ENCODE measurements around the gene TNNI2.
"Not testable (repeated sequence)": the region's sequence is repeated elsewhere in the genome, so short reads cannot be mapped to it uniquely, and the experiment has no call there.

The TNNI2 gene

DNA sequence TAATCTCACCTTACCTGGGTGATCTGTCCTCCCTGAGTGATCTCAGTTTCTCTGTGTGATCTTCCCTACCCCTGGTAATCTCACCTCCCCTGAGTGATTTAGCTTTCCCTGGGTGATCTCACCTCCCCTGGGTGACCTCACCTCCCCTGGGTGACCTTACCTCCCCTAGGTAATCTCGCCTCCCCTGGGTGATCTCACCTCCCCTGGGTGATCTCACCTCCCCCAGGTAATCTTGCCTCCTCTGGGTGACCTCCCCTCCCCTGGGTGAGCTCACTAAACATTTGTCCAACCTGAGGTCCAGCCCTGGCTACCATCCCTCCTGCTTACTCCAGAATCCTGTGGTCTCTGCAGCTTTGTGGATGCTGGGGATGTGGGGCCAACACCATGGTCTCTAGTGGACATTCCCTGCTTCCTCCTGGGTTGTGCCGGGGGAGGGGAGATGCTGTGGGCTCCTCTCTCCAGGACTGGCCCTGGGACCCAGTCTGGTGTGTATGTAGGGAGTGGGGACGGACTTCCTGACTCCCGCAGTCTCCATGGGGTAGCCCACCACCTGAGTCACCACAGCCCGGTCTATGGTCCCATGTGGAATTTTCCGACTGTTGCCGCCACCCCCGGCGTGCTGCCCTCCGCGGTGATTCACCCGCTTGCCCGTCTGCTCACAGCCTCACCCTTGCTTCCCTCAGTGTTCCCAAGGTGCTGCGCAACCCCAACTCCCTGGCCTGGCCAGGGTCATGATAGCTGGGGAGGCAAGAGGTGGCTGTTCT is 24.0 kb downstream of the TNNI2 start:
- no peak for DNase-seq

DNA sequence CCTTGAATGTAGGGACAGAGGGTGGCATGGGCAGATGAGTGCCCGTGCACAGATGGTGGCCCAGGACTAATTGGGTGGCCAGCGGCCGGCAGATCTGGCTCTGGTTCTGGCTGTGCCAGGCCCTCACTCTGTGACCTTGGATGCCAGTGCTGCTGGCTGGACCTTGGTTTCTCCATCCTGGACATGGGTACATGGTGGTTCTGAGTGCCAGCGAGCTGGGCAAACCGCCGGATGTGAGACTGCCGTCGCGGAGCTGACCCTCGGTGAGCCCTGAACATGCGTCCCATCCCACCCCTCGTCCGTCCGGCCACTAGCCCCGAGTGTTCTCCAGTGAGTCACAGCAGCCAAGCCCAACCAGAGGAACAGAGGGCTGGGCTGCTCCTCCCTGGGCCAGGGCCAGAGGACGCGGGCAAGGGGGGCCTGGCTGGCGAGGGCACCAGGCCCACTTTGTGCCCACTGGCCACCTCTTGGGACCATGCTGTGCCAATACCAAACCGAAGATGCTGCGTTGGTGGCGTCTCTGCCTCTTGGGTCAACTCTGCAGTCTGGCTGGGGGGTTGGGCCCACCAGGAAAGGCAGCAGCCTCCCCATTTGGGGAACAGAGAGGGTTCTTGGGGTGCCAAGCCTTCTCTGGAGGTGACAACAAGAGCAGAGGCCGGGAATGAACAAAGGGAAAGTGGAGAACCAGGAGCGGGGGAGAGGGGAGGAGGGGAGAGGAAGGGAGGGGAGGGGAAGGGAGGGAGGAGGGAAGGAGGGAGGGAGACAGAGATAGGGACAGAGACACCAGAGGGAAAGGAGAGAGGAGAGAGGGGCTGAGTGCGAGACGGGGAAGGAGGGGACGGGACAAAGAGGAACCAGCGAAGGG is 24.8 kb downstream of the TNNI2 start:
- no peak for DNase-seq

DNA sequence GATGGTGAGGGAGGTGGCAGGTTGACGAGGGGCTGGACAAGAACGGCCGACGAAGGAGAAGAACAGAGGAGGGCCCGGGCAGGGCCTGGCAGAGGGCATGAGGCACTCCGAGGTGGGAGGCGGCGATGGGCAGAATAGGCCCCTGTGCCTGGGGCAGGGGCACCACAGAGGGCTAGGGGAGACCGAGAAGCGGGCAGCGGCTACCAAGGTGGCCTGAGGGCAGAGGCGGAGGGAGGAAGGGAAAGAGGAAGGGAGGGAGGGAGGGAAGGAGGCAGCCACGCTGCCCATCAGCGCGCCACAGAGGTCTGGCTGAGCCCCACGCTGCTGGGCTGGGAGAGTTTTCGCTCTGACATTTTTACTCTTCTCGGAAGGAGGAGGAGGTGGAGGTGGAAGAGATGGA is 25.4 kb downstream of the TNNI2 start:
- DNase-seq, result no peak

DNA sequence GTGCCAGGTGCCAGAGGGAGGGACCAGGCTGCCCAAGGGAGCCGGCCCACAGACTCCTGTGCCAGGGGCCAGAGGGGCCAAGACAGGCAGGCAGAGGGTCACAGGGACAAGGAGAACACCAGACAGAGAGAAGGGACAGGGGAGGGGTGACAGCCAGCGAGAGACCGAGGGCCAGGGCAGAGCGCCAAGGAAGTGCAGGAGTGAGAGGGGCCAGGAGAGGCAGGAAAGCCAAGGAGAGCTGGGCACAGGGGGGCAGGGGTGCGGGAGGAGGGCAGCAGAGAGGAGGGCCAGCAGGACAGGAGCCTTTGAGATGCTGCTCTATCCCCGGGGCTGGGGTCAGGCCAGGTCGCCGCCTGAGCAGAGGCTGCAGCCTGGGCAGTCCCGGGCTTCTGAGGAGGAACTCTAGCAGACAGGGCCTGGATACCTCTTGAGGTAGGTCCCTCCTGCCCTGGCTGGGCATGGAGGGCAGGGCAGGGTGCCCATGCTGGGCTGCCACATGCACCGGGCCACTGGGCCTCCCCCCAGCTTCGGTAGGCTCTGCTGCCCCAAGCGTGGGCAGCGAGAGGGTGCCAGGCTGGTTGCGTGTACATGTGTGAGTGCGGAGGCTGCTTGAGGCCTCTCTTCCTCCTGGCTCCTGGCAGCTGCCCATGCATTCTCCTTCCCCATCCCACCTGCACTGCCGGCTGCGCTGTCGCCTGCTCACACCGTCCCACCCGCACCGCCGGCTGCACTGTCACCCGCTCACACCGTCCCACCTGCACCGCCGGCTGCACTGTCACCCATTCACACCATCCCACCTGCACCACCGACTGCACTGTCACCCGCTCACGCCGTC is 26.3 kb downstream of the TNNI2 start:
- no peak for DNase-seq

DNA sequence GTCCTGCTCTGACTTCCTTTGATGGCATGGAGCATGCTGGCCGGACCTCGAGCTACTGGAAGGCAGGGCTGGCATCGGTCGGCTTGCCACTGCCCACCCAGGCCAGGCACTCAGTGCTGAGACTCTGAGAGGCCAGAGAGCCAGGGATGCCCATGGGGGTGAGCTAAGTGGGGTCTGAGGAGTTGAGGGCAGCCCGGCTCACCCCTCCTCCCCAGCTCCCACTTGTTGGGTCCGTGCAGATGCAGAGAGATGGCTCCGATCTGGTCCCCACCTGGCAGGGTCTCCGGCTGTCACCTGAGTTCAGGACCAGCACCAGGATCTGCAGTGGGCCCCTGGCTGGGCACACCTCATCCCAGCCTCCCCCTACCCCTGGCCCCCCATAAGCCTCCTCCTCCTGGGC is 27.4 kb downstream of the TNNI2 start:
- DNase-seq, result no peak

DNA sequence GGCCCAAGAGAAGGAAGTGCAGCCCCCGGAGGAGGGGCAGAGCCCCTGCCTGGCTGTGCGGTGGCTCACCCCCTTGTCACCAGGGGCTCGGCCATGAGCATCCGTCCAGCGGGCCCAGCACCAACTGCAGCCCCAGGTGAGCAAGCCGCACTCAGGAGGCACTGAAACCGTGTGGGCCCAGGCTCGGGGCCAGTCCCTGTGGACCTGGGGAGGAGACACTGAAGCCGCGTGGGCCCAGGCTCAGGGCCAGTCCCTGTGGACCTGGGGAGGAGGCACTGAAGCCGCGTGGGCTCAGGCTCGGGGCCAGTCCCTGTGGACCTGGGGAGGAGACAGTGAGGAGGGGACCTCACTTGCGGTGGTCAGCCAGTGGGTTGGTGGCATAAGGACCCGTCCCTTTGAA is 28.0 kb downstream of the TNNI2 start:
- DNase-seq, result no peak

DNA sequence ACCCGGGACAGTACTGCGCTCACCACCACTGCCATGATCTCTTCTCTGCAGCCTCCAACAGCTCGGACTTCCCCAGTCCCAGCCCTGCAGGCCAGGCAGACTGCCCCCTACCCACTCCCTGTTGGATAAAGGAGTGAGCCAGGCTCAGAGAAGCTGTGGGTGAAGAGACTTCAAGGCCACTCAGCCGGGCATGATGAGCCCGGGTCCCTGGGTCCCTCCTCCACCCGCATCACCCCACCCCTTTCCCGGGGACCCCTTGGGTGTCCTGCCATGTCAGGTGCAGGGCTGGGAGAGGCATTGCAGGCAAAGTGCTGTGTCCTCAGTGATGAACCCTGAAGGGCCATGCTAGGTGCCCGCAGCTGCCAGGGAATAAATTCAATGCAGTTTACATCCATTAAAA is 28.6 kb downstream of the TNNI2 start:
- DNase-seq, result no peak

DNA sequence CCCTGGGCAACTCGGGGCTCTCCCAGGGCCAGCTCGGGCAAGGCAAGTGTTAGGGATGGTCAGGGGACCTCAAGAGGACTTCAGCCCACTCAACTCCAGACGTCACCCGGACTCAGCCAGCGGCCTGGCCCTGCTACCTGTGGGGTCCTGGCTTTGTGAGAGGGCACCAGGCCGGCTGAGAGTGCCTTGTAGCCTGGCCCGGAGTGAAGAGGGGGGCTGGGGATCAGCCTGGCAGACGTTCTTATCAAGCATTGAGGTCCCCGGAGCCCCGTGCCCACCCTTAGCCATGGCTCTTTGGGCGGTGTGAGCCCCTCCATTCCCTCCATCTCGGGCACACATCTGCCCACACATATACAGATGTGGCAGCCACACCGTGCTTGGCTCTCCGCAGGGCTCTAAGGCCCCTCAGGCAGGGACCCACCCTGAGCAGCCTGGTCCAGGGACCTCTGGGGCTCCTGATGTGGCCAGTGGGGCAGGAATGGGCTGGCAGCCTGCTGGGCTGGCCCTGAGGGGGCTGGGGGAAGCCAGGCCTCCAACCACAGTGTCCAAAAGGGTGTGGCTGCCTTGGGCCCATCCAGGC is 29.4 kb downstream of the TNNI2 start:
- no peak for DNase-seq

DNA sequence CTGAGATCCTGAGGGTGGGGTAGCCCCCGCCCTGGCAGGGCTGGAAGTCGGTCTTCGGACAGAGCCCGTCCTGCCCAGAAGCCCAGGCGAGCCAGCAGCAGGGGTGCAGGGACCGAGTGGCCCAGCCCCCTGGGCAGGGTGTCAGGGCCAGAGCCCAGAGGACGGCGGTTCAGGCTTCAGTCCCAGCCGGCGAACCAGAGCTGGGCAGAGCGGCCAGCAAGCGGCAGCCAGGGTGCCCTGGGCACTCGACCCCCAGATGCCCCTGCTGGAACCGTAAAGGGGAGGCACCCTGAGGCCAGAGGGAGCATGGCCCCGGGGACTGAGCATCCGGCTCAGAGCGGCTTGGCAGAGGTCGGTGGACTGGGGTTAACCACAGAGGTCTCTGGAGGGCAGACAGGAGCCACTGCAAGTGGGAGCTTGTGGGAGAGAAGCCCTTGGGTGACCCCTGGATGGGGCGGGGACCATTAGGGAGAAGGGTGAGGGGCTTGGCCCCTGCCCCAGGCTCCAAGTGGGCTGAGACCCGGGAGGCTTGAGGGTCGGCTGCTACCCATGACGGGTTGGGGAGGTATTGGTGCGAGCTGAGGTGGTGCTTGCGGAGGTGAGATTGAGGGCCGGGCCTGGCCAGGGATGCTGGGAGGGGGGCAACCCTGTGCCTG is 30.0 kb downstream of the TNNI2 start:
- no peak for DNase-seq

DNA sequence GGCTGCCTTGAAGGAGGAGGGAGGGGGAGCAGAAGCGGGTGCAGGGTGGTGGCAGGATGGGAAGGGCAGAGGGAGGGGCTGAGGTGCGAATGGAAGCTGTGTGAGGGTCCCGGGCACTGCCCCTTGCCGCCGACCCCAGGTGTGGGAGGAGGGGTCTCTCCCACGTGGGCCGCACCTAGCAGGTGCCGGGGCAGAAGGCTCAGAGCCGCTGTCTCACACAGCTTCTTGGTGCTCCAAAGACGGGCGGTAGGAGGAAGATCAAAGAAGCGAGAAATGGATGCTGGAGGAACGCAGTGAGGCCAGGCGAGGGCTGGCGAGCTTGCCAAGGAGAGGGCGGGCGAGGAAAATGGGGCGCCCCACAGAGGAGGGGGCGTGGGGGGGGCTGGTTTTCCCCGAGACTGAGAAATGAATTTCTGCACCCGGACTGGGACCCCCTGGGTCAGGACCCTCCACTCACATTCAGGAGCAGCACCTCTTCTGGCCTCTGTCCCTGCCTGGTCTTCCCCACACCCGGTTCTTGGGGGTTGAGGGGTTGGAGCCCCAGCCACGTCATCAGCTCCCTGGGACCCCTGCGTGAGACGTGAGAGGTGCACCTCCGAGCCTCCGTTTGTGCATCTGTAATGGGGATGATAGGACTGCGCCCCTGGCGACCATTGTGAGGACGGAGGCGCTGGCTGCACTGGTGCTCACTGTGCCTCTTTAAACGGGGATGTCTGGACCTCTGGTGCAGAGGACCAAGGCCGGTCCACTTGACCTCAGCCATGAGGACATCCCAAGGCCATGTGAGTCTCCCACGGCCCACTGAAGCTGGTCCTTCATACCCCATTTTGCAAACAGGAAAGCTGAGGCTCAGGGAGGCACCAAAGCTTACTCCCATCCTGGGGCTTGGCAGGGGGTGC is 30.9 kb downstream of the TNNI2 start:
- DNase-seq, result no peak

DNA sequence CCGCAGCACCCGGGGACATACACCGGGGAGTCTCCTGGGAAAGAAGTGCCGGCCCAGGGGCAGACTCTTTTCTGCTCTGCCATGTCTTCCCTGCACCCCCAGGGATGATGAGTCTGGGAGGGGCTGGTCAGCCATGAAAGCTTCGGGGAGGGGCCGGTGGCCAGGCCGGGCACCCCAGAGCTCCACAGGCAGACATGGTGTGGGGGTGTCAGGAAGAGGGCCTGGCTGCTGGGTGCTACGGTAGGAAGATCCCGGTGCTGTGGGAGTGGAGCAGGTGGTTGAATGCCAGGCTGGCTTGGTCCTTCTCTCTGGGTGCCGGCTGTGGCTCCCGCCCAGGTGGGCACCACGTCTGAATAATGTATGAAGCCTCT is 31.5 kb downstream of the TNNI2 start:
- DNase-seq, result no peak

DNA sequence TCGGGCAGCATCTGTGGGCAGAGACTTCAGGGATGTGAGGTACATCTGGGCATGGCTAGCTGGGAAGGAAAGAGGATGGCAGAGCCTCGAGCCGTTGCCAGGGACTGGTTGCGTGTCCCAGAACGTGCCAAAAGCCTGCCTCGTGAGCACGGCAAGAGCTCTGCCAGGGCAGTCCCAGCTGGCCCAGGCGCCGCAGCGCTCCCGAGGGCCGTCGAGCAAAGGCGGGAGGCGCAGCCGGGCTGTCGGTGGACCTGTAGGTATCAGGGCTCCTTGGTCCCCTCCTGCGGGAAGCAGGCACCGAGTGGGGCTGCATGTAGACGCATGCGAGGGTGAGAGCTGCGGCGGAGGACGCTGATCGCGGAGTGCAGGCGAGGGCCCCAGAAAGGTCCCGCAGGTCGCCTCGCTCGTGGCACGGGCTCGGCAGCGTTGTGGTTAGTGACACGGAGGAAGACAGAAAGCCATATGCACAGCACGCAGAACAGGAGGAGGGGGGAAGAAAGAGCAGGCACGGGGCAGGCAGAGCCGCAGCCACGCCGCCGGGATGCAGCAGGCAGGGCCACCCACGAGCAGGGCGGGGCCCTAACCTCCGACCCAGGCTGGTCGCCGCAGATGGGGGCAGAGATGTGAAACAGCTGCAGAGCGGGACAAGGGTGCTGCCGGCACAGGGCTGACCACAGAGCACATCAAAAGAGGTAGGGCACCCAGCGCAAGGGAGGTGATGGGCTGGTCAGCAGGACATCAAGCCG is 32.1 kb downstream of the TNNI2 start:
- no peak for DNase-seq

DNA sequence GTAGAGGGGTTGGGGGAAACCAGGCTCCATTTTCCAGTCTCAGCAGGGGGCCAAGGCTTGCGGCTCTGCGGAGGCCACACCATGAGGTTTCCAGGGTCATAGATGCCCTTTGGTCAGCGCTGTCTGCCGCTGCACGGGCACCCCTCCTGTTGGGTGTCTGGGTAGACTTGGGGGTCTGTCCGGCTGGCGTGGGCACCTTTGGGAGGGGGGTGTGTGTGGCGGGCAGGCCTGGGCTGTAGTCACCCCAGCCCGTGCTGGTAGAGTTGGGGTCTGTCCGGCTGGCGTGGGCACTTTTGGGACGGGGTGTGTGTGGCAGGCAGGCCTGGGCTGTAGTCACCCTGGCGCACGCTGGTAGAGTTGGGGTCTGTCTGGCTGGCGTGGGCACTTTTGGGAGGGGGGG is 32.8 kb downstream of the TNNI2 start:
- DNase-seq, result no peak

DNA sequence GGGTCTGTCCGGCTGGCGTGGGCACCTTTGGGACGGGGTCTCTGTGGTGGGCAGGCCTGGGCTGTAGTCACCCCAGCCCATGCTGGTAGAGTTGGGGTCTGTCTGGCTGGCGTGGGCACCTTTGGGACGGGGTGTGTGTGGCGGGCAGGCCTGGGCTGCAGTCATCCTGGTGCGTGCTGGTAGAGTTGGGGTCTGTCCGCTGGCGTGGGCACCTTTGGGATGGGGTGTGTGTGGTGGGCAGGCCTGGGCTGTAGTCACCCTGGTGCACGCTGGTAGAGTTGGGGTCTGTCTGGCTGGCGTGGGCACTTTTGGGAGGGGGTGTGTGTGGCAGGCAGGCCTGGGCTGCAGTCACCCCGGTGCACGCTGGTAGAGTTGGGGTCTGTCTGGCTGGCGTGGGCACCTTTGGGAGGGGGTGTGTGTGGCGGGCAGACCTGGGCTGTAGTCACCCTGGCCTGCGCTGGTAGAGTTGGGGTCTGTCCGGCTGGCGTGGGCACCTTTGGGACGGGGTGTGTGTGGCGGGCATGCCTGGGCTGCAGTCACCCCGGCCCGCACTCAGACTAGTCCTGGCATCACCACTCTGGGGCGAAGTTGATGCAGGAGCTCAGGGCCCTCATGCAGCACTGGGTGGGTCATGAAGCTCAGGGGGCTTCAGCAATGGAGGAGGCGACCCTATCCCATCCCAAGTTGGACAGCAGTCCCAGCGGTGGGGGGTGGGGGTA is 33.6 kb downstream of the TNNI2 start:
- DNase-seq, result no peak

DNA sequence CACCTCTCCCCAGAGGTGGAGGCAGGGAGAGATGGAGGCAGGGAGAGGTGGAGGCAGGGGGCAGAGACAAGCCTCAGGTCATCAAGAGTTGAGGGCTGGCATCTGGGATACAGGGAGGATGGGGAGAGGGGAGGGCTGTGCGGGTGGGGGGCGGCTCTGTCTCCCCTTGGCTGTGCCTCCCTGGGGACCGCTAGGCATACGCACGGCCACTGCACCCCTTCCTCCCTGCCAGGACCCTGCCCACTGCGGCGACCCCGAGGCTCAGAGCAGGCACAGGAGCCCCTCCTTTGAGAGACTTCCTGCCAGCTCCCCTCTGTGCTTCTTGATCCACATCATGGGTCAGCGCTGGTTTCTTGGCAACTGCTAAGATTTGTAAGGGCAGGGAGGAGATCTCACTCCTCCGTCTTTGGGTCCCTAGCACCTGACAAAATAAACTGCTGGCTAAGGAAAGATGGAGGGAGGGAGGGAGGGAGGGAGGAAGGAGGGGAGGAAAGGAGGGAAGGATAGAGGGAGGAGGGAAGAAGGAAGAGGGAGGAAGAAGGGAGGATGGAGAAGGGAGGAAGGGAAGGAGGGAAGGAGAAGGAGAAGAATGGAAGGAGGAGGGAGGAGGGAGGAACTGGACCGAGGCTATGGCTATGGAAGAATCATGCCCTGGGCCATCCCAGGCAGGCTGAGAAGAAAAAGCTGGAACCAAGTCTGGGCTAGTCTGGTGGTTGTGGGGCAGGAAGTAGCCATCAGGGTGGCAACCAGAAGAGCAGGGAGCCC is 34.4 kb downstream of the TNNI2 start:
- DNase-seq, result no peak

DNA sequence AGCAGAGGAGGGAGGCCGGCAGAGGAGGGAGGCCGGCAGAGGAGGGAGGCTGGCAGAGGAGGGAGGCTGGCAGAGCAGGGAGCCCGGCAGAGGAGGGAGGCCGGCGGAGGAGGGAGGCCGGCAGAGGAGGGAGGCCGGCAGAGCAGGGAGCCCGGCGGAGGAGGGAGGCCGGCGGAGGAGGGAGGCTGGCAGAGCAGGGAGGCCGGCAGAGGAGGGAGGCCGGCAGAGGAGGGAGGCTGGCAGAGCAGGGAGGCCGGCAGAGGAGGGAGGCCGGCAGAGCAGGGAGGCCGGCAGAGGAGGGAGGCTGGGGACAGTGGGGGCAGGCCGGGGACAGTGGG is 35.0 kb downstream of the TNNI2 start:
- not testable (repeated sequence) for DNase-seq

DNA sequence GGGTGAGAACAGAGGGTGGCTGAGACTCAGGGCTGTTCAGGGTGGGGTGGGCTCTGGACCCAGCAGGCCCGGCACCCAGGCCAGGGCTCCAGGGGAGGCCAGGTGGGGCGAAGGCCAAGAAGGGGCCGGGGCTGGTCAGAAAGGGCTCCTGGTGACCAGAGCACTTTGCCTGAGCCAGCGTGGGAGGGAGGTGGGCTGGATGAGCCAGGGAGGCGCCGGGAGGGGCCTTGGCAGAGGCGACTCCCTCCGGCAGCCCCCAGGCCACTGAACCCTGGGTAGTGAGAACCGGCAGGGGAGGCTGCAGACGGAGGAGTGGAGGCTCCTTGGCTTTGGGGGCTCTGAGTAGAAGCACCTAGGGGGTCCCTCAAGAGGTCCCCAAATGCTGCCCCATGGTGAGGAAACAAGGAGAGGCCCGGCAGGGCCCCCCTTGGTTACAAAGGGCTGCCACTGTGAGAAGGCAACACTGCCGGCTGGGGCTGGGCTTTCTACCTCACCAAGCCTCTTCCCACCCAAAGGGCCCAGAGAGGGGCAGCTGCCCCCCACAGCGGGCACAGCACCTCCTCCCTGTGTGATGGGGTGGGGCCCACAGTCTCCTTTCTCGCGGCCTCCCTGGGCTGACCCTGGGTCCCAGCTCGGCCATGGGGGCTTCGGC is 35.8 kb downstream of the TNNI2 start:
- not testable (repeated sequence) for DNase-seq

DNA sequence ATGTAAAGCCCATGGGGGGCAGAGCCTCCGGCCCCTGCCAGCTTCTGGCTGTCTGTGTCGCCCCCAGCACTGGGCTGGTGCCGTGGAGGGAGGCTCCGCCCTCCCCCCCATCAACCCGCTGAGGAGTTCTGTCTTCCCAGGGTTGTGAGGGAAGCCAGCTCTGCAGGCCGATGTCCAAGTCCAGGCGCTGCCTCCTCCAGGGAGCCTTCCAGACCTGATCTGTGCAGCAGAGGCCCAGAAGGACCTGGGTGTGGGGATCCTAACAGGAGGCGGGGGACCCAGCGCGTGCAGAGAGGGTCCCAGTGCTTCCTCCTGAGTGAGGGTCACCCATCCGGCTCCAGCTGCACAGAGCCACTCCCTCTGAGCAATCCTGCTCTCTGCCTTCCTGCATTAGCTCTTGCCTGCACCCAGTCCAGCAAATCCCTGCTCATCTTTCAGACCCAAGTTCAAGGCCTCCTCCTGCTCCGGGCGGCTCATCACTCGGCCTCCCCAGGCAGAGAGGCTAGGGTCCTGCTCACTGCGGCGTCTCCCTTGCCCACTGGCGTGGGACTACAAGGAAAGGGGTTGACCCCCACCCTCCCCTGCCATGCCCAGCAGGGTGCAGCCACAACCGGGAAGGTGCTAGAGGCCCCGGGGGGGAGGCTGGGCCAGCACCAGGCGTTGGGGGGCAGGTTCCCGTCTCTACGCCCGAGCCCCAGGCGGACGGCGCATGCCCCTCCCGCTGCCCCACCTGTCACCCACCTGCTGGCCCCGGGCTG is 36.5 kb downstream of the TNNI2 start:
- no peak for DNase-seq
